ENCODE data around the gene GATD1.

DNA sequence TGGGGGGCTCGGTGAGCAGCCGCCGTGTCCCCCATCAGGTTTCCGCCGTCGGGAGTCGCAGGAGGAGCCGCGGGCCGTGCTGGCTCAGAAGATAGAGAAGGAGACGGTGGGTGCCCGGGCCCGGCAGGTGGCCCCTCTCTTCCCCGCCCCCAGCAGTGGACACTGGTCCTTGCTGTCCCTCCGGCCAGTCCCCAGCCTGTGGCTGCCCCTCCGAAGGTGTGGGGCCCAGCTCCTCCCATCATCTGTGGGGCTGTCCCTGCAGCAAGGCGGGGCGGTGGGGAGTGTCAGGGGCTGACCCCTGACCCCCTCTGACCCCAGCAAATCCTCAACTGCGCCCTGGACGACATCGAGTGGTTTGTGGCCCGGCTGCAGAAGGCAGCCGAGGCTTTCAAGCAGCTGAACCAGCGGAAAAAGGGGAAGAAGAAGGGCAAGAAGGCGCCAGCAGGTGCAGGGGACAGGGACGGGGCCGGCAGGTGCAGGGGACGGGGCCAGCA lies 56.0 kb downstream of the GATD1 start:
- no peak for TF ChIP-seq EZH2 (IDR thresholded peaks at IDR 0.05; ENCODE audit: borderline replicate concordance, low read length)
- TF ChIP-seq, protein P1, sequence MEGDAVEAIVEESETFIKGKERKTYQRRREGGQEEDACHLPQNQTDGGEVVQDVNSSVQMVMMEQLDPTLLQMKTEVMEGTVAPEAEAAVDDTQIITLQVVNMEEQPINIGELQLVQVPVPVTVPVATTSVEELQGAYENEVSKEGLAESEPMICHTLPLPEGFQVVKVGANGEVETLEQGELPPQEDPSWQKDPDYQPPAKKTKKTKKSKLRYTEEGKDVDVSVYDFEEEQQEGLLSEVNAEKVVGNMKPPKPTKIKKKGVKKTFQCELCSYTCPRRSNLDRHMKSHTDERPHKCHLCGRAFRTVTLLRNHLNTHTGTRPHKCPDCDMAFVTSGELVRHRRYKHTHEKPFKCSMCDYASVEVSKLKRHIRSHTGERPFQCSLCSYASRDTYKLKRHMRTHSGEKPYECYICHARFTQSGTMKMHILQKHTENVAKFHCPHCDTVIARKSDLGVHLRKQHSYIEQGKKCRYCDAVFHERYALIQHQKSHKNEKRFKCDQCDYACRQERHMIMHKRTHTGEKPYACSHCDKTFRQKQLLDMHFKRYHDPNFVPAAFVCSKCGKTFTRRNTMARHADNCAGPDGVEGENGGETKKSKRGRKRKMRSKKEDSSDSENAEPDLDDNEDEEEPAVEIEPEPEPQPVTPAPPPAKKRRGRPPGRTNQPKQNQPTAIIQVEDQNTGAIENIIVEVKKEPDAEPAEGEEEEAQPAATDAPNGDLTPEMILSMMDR (conservative IDR thresholded peaks at IDR 0.05 in 1 of 2, IDR thresholded peaks at IDR 0.05 in 1 of 2; ENCODE audit: extremely low read depth in 1 of 2, insufficient read depth in 1 of 2, low read depth in 1 of 2, low read length in 2 of 2), result no peak
